HG03469 (cell line): ENCODE results near the gene TMEM243.
"Not testable (repeated sequence)": the region's sequence is repeated elsewhere in the genome, so short reads cannot be mapped to it uniquely, and the experiment has no call there.

Experiments used
- ATAC-seq: cut with Tn5 transposase; IDR thresholded peaks from one replicate; pipeline ENCODE4 v1.9.1; 2021; ENCODE audit warnings: mild to moderate bottlenecking, moderate library complexity, moderate number of reproducible peaks; ENCODE audit not compliant: unreplicated experiment

Gene TMEM243

DNA sequence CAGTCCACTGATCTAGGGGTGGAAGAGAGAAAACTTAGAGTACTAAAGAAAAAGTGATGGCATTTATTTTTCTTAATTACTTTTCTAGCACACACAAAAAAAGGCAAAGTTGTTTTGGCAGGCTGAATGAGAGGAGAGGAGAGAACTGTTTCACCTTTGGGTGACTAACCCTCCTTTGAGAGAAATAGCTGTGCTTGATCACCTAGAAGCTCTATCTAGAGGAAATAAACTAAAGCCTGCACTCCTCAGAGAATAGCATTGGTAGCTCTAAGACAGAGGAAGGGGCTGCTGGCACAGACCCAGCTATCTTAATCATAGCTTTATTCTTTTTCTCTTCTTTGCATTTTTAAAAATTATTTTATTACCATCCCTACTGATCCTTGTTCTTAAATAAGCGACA lies 6.3 kb downstream of the TMEM243 start:
- no peak for ATAC-seq

DNA sequence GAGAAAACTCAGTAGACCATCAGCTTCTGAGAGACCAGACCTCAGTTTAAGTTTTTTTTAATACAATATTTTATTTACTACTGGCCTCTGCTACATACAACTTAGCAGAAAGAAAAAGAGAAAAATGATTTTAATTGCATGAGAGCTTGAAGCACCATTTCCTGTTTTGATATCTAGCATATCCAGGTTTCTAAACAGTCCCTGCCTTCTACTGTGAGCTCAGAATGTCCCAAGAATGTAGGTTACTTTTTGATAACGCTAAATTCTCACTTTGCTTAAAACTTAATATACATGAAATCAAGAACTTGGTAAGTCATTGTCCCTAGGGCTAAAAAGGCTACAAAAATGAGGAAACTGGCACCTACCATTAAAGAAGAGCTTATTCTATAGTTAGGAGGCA lies 7.0 kb downstream of the TMEM243 start:
- ATAC-seq = no peak

DNA sequence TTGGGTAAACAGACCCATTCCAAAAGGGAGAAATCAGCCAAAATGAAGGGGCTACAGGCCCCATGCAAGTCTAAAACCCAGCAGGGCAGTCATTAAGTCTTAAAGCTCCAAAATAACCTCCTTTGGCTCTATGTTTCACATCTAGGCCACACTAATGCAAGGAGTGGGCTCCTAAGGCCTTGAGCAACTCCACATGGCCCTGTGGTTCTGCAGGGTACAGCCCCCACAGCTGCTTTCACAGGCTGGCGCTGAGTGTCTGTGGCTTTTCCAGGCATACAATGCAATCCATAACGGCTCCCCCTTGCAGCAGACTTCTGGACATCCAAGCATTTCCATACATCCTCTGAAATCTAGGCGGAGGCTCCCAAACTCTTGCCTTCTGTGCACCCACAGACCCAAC lies 9.0 kb downstream of the TMEM243 start:
- no peak for ATAC-seq

GRCh38 chr7:87209295-87209924 lies 10.1 kb downstream of the TMEM243 start:
- ATAC-seq = no peak

DNA sequence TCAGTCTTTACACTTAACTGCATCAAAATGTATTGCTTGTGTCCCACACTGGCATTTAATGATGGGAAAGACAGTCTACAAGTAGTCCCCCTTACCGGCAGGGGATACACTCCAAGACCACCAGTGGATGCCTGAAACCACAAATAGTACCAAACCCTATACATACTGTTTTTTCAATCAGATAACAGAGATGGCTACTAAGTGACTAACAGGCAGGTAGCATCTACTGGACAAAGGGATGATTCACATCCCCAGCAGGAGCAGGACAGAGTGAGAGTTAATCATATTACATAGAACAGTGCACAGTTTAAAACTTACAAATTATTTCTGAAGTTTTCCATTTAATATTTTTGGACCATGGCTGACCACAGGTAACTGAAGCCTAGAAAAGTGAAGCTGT lies 13.2 kb downstream of the TMEM243 start:
- no peak for ATAC-seq

GRCh38 chr7:87205701-87206100 lies 13.8 kb downstream of the TMEM243 start:
- ATAC-seq = not testable (repeated sequence)

DNA sequence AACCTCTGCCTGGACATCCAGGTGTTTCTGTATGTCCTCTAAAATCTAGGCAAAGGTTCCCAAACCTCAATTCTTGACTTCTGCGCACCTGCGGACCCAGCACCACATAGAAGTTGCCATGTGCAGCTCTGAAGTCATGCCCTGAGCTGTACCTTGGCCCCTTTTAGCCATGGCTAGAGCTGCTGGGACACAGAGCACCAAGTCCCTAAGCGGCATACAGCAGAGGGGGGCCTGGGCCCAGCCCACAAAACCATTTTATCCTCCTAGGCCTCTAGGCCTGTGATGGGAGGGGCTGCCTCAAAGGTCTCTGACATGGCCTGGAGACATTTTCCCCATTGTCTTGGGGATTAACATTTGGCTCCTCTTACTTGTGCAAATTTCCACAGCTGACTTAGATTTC lies 14.6 kb downstream of the TMEM243 start:
- no peak for ATAC-seq

GRCh38 chr7:87203929-87204328 lies 15.6 kb downstream of the TMEM243 start:
- not testable (repeated sequence) for ATAC-seq

GRCh38 chr7:87202705-87203104 lies 16.8 kb downstream of the TMEM243 start:
- no peak for ATAC-seq

GRCh38 chr7:87202208-87202607 lies 17.3 kb downstream of the TMEM243 start:
- no peak for ATAC-seq

- no peak for ATAC-seq
Observed at GRCh38 chr7:87199700-87200450, 19.7 kb downstream of the TMEM243 start.

DNA sequence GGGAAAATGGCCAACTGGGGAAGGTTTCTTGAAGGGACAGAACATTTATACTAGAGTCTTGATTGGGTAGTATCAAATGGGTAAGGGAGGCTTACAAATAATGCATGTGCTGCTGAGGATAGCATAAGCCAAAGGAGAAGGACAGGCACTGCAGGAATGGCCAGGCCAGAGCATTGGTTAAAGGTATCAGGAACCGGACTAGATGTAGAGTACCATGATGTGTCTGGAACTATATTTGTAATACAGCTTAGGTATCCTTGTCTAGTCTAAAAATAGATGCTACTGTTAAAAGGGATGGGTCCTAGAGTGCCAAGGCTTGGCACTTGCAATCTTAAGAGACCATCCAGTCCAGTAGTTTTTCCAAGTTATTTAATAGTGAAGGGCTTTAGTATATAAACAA lies 20.3 kb downstream of the TMEM243 start:
- no peak for ATAC-seq

DNA sequence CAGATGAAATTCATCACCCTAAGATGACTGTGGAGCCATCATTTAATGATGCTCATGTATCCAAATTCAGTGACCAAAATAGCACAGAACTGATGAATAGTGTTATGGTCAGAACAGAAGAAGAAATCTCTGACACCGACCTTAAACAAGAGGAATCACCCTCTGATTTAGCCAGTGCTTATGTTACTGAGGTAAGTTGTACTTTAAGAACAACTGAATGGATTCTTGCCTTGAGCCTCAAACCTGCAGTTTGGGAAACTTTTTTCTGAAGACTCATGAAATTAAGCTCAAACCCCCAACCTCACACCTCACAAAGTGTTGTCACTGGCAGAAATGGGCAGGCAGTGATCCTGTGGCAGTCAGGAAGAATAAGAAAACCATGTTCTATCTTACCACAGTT lies 25.6 kb downstream of the TMEM243 start:
- no peak for ATAC-seq

DNA sequence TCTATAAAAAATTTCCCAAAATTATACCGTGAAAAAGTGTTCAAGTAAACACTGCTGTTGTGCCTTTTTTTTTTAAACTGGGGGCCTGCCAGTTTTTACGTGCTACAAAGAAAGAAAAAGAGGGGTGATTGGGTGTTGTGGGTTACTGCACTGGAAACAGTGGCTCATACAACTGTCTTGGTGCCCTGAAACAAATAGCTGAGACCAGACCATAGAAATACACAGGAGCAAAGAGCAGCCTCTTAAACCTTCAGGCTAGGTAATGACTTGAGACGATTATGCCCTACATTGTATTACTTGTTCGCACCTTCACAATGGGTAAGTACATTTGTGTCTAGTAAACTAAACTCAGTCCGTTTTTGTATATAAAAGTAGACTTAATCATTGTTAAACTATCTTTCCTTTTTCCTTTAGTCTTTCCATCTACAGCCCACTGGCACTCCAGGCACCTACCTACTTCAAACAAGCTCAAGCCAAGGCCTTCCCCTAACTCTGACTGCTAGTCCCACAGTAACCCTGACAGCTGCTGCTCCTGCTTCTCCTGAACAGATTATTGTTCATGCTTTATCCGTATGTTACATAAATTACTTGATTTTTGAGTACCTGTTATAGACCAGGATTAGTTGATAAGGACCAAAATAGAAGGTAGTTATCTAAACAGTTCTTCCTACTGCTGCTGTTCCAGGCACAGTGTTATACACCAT lies 26.6 kb downstream of the TMEM243 start:
- no peak for ATAC-seq

GRCh38 chr7:87190783-87191182 lies 28.7 kb downstream of the TMEM243 start:
- ATAC-seq = no peak

GRCh38 chr7:87188930-87189329 lies 30.6 kb downstream of the TMEM243 start:
- ATAC-seq = no peak

DNA sequence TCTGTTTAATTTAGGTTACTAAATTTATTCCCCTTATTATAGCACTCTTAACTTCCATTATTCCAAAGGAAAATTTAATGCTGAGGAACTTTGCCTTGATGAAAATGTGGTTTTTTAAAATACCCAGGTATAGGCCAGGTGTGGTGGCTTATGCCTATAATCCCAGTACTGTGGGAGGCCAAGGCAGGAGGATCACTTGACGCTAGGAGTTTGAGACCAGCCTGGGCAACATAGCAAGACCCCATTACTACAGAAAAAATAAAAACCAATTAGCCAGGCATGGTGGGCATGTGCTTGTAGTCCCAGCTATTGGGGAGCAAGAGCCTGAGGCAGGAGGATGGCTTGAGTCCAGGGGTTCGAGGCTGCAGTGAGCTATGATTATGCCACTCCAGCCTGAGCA lies 32.4 kb downstream of the TMEM243 start:
- ATAC-seq = no peak

- no peak for ATAC-seq
Observed at GRCh38 chr7:87179180-87179579, 40.4 kb downstream of the TMEM243 start.

DNA sequence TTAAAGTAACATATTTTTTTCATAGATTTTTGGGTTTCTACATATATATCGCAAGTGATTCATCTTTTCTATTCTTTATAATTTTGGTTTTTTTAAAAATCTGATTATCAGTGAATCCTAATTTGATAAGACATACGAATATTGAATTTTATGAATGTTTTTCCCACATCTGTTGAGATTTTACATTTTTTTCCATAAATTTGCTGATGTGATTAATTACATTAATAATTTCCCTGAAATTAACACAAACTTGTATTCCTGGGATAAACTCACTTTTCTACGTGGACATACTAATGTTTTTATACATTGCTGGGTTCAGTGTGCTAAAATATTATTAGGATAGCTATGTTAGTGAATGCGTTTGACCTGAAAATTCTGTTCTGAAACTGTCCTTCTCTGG lies 41.2 kb downstream of the TMEM243 start:
- no peak for ATAC-seq

- no peak for ATAC-seq
Observed at GRCh38 chr7:87173471-87173870, 46.1 kb downstream of the TMEM243 start.

- no peak for ATAC-seq
Observed at GRCh38 chr7:87171282-87171934, 48.1 kb downstream of the TMEM243 start.

DNA sequence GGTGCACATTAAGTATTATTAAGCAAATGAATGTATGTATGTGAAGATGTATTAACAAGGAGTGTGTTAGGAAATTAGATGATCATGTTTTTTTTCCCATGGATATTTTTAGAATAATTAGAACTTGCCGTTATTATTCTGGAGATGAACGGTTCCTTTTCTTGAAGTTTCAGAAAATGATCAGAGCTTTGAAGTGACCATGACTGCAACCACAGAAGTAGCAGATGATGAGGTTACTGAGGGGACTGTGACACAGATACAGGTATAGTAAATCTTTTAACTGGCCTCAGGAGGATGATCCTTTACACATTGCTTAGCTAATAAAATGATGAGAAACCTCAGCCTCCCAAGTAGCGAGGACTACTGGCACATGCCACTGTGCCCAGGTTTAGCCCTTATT lies 48.7 kb downstream of the TMEM243 start:
- no peak for ATAC-seq
